Measurements from ENCODE around the gene OPN3.

Gene OPN3

DNA sequence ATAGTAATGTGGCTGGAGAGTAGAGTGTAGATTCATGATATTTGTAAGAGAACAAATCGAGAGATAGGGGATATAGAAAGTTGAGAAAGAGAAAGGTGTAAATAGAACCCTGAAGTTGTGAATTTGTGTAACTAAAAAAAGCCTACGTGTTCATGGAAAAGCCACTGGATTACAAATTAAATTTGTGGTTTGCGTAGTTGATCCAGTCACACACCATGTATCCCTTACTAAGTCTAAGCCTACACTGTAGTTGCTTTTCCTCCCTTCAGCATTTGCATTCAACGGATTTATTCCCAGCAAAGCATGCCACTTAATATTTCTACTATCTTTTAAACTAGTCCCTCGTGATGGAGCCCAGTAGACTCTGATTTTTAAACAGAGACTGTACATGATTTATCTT, 83.1 kb downstream of the OPN3 start:
- TF ChIP-seq, protein P1, sequence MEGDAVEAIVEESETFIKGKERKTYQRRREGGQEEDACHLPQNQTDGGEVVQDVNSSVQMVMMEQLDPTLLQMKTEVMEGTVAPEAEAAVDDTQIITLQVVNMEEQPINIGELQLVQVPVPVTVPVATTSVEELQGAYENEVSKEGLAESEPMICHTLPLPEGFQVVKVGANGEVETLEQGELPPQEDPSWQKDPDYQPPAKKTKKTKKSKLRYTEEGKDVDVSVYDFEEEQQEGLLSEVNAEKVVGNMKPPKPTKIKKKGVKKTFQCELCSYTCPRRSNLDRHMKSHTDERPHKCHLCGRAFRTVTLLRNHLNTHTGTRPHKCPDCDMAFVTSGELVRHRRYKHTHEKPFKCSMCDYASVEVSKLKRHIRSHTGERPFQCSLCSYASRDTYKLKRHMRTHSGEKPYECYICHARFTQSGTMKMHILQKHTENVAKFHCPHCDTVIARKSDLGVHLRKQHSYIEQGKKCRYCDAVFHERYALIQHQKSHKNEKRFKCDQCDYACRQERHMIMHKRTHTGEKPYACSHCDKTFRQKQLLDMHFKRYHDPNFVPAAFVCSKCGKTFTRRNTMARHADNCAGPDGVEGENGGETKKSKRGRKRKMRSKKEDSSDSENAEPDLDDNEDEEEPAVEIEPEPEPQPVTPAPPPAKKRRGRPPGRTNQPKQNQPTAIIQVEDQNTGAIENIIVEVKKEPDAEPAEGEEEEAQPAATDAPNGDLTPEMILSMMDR (conservative IDR thresholded peaks at IDR 0.05; ENCODE audit: low read depth), result no peak
- no peak overlapping the region for H3K27ac ChIP-seq
- CTCF ChIA-PET, result no interaction called here
- DNase-seq (ENCODE audit: low spot score), result no peak
- POLR2A ChIA-PET (ENCODE audit: low non-redundant PET), result no interaction called here

DNA sequence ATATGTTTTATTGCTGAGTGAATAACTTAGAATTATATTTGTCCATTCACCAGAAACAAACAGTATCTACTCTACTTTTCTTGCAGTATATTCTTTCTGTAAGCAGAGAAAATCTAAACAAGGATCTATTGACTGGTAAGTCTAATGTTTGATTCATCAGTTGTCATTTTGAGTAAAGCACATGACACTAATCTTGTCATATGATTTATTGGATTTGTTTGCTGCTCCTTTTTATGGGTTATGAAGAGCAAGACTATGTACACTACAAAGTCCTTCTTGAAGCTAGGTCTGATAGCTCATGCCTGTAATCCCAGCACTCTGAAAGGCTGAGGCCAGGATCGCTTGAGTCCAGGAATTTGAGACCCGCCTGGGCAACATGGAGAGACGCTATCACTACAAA, 84.6 kb downstream of the OPN3 start:
- H3K27ac ChIP-seq, result no peak overlapping the region
- ChIA-PET POLR2A (ENCODE audit: low non-redundant PET) (no interaction called here), CTCF (no interaction called here)
- no peak for DNase-seq (ENCODE audit: low spot score)
- TF ChIP-seq, protein P1 (conservative IDR thresholded peaks at IDR 0.05; ENCODE audit: low read depth), result no peak

DNA sequence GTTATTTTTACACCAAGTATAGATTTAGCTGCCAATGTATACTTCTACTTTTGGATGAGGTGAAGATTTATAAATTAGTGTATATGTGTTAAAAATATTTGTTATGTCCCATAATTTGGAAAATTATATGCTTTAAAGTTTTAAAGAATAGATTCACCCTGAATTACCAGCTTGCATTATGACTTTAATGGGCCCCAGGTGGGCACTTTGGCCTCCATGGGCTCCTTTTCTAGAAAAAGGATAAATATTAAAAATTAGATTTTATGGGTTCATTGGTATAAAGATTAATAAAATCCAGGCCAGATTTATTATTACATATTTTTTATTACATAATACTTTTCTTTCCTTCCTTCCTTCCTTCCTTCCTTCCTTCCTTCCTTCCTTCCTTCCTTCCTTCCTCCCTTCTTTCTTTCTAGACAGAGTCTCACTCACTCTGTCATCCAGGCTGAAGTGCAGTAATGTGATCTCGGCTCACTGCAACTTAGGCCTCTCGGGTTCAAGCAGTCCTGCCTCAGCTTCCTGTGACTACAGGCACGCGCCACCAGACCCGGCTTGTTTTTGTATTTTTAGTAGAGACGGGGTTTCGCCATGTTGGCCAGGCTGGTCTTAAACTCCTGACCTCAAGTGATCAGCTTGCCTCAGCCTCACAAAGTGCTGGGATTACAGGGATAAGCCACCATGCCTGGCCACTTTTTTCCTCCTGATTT, 86.1 kb downstream of the OPN3 start:
- POLR2A ChIA-PET (ENCODE audit: low non-redundant PET), result no interaction called here
- CTCF ChIA-PET, result no interaction called here
- TF ChIP-seq, protein P1 (conservative IDR thresholded peaks at IDR 0.05; ENCODE audit: low read depth), result no peak
- H3K27ac ChIP-seq, result no peak overlapping the region
- no peak for DNase-seq (ENCODE audit: low spot score)

DNA sequence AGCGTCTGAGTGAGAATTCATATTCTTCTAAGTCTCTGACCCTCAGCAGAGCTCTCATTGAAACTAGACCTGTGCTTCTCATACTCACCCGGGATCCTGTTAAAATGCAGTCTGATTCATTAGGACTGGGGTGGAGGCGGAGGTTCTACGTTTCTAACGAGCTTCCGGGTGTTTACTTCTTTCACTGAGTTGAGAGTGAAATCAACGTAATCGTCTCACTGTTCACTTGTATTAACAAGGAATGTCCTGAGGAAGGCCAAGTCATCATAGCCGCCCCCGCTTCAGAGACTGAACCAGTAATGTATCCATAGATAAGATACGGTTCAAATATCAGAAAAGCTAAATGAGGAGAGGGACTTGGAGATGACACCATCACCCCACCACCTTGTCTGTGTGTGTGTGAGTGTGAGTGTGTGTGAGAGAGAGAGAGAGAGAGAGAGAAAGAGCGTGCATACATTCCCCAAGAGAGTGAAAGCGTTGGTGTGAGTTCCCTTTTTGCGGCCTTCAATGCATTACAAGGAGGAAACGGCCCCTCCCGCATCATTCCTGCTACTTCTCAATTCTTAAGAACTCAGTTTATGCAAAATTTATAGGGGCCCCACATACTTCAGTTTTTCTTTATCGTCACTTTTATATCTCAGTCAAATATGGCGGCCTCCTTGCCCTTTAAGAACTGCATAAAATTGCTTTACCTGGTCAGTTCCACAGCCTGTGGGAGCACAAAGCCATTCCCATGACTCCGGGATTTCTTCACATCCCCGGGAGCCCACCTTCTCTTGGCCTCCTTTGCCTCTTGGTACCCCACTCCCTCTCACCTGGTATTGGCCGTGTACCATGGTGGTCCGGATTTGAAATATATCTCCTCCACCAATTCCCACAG, 88.2 kb downstream of the OPN3 start:
- ChIA-PET POLR2A (ENCODE audit: low non-redundant PET) (no interaction called here), CTCF (no interaction called here)
- TF ChIP-seq, protein P1 (conservative IDR thresholded peaks at IDR 0.05; ENCODE audit: low read depth), result no peak
- H3K27ac ChIP-seq, result no peak overlapping the region
- no peak for DNase-seq (ENCODE audit: low spot score)

DNA sequence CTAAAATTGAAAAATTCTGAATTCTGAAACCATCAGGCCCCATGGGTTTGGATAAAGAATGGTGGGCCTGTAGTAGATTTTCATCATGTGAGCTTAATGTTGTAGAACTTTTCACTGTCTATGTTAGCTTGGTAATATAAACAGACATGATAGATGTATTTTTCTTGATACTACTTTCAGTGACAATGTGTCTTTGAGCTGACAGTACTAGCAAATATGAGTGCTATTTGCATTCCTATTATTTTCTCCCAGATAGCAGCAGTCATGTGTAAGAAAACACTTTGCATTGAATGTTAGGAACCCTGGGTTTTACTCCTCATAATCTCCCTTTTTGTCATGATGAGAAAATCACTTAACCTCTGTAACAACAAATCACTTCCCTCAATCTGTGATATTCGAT, 89.9 kb downstream of the OPN3 start:
- ChIA-PET POLR2A (ENCODE audit: low non-redundant PET) (no interaction called here), CTCF (interaction anchor here (0.5 kb wide), 1 partner anchor 19 kb away, joined by 4 read pairs; no protein-coding TSS in a partner anchor)
- no peak overlapping the region for H3K27ac ChIP-seq
- no peak for DNase-seq (ENCODE audit: low spot score)
- TF ChIP-seq, protein P1 (conservative IDR thresholded peaks at IDR 0.05; ENCODE audit: low read depth), result no peak

DNA sequence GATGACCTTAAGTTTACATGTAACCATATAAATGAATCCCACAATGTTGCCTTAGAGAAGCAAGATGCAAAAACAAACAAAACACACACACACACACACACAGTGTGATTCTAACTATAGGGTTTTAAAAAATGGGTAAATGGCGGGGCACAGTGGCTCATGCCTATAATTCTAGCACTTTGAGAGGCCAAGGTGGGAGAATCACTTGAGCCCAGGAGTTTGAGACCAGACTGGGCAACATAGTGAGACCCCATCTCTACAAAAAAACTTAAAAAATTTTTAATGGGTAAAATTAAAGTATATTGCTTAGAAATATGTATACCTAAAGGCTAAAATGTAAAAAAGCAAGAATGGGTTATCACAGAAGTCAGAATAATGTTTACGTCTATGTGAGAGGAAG, 92.2 kb downstream of the OPN3 start:
- DNase-seq (ENCODE audit: low spot score), result no peak
- TF ChIP-seq, protein P1 (conservative IDR thresholded peaks at IDR 0.05; ENCODE audit: low read depth), result no peak
- no peak overlapping the region for H3K27ac ChIP-seq
- CTCF ChIA-PET, result interaction anchor here (0.6 kb wide), 1 partner anchor 118 kb away, joined by 3 read pairs; no protein-coding TSS in a partner anchor
- POLR2A ChIA-PET (ENCODE audit: low non-redundant PET), result no interaction called here
